Activated CD4-positive, alpha-beta T cell treated with anti-CD3 and anti-CD28 coated beads, Interleukin-2, Interleukin-4, amounts not matched to agents 100 ng/mL and 50 ng/mL, durations not matched to agents 16 hours and 8 hours (primary cell): Measurements from ENCODE around the gene CDR2L.
"Not testable (repeated sequence)": the region's sequence is repeated elsewhere in the genome, so short reads cannot be mapped to it uniquely, and the experiment has no call there.

Source experiments
- DNase-seq: peaks from one replicate; pipeline ENCODE4 v3.0.0-alpha.2; 2020; ENCODE audit warnings: low spot score

CDR2L gene

DNA sequence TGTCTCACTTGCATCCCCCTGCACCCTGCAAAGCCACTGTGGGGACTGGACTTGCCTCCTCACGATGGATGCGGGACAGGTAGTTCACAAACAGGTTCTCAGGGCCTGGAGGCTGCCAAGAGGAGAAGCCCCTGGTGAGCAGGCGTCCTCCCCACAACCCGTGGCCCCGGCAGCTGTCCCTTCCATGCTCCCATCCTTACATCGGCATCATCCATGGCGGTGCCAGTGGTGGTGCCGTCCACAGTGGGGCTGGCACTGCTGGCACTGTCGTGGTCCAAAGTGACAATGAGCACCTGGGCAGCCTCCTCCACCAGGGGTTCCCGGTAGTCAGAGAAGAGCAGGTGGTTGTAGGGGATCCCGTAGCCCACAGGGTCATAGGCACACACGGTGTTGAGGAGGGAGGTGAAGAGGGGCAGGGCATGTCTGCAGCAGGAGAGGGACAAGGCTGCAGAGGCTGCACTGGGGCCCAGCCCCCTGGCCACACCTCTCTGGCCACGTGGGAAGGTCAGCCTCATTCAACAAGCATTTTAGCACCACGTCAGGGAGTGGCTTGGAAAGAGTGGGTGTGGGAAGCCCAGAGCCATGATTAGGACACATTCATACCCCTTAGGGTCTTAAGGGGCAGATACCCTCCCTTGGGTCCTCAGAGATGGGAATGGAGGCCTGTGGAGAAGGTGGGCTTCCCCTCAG lies 27.5 kb upstream of the CDR2L start:
- no peak for DNase-seq

DNA sequence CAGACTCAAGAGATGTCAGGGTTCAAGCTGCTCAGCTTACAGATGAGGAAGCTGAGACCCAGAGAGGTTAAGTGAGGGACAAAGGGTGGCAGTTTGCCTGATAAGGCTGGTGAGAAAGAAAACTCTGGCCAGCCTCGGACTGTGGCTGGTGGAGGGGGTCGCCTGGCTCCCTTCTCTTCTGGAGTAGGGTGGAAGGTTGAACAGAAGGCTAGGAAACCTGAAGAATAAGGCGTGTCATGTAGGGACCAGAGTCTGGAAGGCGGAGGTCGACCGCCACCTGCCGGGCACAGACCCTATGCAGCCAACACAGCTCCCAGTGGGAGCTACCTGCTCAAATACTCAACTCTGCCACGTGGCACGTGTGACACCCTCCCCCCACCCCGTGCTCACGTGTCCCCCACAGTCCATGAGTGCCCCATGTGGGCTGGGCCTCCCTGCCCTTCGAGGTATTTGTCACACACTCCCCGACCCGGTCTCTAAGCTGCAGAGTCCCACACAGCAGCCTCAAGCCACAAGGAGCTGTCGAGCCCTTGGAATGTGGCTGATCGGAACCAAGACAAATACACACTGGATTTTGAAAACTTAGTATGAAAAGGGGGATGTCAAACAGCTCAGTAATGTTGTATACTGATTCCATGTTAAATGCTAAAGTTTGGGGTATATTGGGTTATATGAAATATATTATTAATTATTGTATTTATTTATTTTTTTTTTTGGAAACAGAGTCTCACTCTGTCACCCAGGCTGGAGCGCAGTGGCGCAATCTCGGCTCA lies 26.7 kb upstream of the CDR2L start:
- DNase-seq: peak; percentile 41

DNA sequence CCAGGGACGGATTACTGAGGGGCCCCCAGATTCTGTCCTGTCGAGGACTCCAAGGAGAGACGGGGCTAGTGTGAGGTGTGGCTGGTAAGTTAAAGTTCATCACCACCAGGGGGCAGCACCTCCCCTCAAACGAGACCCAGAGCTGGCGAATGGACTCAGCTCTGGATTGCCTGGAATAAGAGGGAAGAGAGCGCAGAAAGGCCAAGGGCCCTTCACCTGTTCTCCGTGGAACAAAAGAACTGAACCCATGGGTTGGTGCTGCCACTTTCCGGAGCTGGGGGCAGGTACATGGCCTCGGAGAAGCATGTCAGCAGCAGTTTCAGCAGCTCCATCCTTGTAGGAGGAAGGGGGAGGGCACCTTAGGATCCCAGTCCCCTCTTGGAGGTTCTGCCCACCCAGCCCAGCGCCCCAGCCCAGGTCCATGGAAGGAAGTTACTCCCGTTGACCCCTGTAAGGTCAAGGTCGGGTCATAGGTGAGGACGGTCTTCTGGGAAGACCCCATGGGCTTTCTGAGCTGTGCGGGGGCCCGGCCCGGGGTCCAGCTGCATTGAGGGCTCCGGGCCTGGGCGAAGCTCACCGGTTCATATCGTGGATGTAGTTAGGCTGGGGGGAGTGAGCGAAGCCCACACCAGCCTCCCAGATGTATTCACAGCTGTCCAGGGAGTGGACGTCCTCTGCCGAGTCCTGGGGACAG lies 25.6 kb upstream of the CDR2L start:
- DNase-seq: peak; percentile 85

DNA sequence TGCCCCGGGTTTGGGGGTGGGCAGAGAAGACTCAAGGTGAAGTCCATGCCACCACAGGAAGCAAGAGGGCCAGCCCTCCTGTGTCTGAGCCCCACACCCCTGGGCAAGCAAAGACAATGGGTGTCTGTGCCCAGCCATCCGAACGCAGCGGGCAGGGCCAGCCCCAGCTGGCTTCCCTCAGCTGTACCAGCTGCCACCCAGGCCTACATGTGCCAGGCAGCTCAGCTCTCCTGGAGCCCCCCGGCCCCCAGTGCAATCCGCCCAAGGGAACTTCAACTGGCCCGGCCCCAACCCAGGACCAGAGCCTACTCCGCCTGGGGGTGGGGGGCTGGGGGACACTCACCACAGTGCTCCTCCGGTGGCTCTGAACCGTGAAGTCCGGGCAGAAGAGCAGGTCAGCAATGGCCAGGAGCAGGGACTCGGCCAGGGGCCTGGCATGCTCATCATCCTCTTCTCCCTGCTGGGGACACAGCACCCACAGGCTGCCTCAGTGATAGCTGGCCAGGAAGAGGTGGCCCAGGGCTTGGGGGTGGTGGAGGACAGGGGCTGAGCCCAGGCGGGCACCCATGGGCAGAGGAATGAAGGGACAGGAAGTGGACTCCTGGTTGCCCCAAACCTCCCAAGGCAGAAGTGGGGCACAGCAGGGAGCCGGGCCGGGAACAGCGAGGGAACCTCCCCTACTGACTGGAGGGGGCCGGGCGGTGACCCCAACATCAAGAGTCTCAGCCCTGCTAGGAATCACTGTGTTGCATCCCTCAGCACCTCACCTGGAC lies 24.6 kb upstream of the CDR2L start:
- no peak for DNase-seq

DNA sequence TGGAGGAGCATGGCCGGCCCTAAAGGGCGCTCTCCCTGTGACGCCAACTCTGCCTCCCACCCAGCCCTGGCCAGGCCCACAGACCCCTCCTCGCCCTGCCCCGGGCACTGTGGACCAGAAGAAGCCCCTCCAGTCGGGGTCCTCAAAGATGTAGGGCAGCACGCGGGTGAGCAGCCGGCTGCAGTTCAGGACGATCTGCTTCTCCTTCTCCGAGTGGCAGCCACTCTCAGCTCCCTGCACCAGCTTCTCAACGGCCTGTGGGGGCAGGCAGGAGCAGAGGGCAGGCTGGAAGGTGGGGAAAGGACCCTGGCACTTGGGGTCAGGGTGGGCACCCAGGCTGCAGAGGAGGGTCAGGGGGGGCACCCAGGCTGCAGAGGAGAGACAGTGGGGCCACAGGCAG lies 23.8 kb upstream of the CDR2L start:
- DNase-seq: no peak

DNA sequence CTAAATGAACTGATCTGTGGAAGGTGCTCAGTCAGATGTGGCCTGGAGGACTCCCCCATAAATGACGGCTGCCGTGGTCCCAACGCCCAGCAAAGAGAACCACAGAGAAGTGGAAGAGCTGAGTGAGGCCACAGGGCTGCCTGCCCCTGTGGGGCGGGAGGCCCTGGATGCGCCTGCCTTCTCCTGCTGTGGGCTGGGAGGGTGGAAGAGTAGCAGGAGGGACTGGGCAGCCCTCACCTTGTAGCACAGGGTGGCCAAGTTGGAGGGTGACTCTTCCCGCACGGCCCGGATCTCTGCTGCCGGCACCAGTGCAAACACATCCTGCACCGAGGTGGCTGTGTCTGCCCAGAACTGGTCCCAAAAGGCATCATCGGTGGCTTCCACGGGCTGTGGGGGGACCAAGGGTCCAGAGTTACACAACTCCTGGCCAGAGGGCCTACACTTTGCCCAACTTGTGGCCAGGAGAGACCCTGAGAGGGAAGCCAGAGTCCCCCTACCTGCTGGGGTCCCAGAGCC lies 23.1 kb upstream of the CDR2L start:
- DNase-seq: no peak

DNA sequence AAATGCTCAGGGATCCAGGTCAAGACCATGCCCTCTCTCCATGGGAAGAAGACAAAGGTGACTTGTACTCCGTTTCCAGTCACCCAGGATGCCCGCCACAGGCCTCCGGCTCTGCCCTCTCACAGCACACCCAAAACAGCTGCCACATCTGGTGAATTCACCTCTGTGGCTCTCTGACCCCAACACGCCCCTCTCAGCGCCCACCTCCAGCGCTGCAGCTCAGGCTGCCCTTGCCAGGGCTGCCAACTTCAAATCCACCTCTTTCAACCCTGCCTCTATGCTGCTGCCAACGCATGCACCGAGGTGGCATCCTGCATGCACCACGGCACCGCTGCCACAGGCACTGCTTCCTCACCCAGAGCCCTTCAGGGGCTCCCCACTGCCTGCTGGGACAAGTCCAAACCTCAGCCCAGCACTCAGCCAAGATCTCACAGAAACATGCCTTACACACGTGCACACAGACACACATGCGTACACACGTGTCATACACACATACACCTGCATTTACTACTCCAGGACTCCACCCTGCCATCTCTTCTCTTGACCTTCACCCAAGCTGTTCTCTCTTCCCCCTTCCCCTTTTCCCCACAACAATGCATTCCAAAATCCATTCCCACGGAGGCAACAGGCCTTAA lies 22.3 kb upstream of the CDR2L start:
- DNase-seq: no peak

DNA sequence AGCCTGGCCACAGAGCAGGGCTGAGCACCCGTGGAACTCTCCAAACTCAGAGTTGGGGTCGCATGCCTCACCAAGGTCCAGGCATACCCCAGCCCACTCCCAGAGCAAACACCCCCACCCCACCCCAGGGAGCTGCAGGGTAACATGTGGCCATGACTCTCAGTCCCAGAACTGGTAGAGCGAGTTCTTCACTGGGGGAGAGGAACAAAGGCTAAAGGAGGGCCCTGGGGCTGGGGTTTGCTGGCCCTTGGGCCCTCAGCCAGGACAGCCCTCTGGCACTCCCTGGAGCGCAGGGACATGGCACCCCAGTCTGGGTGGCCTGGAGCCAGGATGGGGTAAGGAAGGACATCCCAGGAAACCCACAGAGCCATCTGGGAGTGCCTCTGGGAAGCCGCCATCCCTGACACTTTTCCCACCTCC lies 19.1 kb upstream of the CDR2L start:
- no peak for DNase-seq

DNA sequence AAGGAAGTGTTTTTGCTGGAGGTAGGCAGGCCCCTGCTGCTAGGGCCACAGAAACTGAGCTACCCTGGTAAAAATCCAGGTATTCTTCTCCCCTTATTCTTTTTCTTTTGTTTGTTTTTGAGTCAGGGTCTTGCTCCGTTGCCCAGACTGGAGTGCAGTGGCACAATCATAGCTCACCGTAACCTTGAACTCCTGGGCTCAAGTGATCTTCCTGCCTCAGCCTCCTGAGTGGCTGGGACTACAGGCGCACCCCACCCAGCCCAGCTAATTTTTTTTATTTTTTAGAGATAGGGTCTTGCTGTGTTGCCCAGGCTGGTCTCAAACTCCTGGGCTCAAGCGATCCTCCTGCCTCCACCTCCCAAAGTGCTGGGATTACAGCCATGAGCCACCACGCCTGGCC lies 17.9 kb upstream of the CDR2L start:
- DNase-seq: not testable (repeated sequence)

DNA sequence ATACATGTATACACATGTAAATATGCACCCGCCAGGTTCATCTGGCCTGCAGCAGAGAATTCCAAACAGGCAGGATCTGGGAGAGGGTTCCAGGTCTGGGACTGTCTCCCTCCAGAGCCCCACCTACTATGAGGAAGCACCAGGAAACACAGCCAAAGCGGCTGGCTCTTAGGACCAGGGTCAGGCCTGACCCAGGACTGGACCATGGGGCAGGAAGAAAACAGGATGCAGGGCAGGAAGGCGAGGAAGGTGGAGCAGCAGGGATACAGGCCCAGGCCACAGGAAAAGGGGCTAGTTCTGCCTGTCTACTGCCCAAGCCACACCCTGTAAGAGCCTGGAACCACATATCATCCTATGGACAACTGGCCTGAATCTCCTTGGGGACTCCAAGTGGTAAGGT lies 17.0 kb upstream of the CDR2L start:
- no peak for DNase-seq

DNA sequence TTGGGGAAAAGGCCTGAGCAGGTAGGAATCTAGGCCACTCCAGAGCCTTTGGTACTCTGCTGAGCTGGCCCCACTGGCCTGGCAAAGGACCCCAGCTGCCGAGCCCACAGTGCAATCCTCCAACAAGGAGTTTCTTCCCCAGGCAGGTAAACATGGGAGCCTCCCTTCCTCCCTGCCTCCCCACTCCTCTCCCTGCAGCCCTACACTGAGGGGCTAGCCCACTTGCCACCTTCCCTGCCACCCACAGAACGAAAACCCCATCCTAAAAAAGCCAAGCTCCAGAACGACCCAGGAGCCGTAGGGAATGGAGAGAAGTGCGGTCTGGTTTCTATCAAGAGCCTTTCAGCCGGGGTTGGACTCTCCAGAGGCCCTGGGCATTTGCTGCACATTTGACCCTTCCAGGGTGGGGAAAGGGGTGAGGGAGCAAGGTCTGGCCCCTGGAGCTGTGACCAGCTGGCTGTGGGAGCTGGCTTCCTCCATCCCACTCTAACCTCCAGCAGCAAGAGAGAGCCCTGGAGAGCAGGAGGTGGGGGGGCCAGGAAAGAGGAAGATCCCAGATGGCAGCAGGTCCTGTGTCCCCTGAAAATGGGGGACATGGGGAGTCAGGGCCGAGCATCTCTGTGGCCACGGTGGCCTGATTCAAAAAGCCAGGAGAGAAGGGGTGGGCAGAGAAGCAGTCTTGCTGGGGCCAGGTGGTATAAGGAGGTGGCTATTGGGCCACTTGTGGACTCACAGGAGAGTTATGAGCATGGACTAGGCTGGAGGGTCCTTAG lies 16.2 kb upstream of the CDR2L start:
- DNase-seq: no peak

DNA sequence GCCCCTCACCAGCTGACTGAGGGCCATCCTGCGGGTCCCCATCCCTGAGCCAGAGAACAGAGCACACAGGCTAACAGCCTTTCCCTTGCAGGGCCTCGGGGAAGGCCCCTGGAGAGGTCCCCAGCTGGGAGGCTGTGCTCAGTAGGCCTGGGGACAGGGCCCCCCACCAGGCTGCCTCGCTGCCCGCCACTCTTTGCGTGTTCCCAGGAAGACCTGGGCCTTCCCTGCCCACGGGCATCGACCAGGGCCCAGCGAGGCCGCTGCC lies 15.7 kb upstream of the CDR2L start:
- no peak for DNase-seq

DNA sequence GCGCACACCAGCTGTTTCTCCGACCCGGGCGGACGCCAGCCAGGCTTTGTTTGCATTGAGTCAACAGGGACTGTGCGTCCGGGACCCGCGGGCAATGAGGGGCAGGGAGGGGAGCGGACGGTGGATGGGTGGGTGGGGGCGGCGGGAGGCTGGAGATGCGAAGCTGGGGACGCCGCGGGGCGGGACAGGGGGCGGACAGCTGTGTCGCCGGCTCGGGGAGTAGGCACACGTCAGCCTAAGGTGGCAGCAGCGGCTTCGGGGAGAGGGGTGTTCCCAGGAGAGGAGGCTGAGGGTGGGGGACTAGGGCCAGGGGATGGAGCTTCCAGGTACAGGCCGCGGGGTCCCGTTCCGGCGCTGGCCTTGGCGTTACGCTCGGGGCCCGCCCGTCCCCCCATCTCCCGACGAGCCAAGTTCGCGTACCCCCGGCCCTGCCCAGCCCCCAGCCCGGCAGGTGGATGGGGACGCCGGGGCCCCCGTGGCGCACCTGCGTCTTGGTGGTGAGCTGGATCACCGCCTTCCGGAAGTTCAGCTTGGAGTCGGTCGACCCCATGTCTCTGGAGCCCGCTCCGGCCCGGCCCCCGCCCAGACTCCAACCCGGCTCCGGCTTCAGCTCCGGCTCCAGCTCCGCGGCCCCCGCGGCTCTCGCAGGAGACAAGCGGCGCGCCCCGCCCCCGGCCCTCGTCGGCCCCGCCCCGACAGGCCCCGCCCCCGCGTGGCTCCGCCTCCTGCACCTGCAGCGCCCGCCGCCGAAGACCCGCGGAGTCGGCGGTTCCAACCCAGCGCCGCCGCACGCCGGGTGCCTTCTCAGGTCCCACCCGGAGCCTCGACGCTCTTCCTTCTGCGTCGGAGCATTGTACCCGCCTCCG lies 15.1 kb upstream of the CDR2L start, which contains the start of gene HID1:
TSS of gene HID1 (minus strand) at position 653 of the 866 bp plus-strand sequence. CDS start at position 550, 103 bp downstream.
- peak; percentile 50 for DNase-seq

DNA sequence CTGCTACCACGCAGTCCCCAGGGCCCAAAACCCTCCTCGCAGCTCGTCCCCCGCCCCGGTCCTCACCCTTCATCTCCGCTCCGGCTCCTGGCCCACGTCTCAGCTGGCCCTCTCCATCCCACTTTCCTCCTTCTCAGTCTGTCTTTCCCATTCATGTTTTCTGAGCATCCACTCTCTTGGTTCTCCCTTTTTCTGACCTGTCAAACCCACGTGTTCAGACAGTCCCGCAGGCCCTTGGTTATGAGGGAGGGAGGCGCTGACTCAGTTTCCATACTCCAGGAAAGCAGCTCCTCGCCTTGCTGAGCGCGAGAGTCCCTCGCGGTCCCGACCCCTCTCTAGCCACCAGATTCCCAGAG lies 14.5 kb upstream of the CDR2L start:
- no peak for DNase-seq

DNA sequence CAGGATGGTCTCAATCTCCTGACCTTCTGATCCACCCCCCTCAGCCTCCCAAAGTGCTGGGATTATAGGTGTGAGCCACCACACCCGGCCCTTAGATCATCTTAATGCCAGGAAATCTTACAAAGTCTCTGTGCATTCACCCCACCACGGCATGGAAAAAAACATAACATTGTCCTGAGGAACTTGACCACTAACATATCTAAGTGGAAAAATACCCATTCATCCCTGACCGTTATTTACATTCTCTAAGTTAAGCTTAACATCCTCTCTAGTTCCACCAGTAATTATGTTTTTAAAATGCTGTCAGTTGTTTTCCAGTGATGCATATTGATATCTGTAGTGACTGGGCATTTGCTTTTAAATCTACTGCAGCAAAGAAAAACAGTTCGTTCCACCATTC lies 11.5 kb upstream of the CDR2L start:
- no peak for DNase-seq

DNA sequence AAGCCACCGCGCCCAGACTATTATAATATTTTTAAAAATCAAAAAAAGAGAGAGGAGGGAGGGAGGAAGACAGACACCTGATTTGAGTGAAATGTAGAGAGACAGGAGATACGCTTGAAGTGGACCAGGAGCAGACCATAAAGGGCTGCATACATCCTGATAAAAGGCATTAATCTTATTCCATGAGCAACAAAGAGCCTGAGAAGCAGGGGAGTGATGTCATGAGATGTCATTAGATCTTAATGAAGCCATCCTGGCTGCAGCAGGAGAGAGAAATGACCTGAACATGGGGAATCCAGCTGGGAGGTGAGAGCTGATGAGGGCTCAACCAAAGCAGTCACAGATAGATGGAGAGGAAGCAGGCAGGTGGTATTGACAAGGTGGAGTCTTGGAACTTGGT lies 9.6 kb upstream of the CDR2L start:
- no peak for DNase-seq

DNA sequence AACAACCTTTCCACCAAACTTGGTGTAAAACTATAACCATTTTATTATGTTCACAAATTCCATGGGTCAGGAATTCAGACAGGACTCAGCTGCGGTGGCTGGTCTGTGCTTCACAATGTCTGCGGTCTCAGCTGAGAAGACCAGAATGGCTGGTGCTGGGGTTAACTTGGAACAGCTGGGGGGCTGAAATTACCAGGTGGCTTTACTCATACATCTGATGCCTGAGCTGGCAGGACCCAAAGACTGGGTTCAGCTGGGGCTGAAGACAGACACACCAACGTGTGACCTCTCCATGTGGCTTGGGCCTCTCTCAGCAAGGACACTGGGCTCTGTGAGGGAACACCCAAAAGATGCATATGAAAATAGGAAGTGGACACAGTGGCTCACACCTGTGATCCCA lies 9.2 kb upstream of the CDR2L start:
- no peak for DNase-seq

DNA sequence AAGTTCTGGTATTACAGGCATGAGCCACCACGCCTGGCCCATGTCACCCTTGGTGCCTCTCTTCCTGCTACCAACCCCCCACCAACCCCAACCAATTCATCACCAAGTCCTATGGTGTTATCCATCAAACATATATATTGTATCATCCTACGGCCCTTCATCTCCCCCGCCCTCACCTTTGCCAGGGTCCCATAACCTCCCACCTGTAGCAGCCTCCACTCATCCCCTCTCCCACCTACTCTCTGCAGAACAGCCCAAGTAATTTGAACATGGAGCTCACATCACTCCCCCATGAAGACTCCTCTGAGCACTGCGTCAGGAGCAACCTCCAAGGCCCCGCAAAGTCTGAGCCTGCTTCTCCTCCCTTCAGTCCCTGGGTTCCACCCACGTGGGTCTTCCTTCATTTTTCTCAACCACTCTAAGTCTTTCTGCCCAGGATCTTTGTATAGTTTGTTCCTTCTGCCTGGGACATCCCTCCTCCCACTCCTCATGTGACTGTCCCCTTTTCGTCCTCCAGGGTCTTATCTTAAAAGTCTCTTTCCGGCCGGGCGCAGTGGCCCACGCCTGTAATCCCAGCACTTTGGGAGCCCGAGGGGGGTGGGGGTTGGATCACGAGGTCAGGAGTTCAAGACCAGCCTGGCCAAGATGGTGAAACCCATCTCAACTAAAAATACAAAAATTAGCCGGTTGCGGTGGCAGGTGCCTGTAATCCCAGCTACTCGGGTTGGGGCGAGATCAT lies 7.9 kb upstream of the CDR2L start:
- no peak for DNase-seq

DNA sequence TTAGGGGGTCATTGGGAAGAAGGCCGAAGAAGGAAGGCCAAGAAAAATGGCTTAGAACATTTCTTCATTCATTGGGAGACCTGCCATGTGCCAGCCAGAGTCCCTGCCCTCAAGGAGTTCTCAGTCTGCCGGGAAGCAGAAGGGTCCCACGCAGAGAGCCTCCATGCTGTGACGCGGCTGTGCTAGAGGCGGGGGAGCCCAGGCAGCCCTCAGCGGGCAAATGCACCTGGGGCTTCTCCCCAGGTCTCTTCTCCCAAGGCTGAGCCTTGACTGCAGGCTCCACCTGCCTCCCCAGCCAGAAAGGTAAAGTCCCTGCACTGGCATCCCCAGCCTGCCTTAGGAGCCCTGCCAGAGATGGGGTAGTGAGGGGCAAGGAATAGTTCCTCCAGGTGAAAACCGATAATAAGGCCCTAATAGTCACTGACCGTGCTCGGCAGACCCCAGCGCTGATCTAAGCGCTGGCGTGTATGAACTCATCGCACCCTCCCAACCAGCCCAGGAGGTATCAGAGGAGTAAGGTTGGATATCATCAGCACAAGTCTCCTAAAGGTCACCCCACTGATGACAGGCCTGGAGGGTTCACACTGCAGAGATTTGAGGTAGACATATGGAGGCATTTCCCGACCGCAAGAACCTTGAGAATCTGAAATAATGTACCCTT lies 6.0 kb upstream of the CDR2L start:
- DNase-seq: no peak
